Measurements from ENCODE around the gene CNOT1.
"Not testable (repeated sequence)": the region's sequence is repeated elsewhere in the genome, so short reads cannot be mapped to it uniquely, and the experiment has no call there.

The CNOT1 gene

GRCh38 chr16:58501242-58502131 is 128.1 kb downstream of the CNOT1 start:
- DNase-seq (ENCODE audit: low spot score) = peak; percentile 77

- peak; percentile 47 for DNase-seq (ENCODE audit: low spot score)
Observed at GRCh38 chr16:58500430-58501241, 129.0 kb downstream of the CNOT1 start.

GRCh38 chr16:58499615-58500351 is 129.8 kb downstream of the CNOT1 start, which contains the start of gene NDRG4:
Gene NDRG4, plus strand, starts transcription at chr16:58500143. Its CDS starts 106 bp downstream, at chr16:58500249.
- DNase-seq (ENCODE audit: low spot score) = peak; percentile 98

- no peak for DNase-seq (ENCODE audit: low spot score)
Observed at GRCh38 chr16:58499092-58499511, 130.5 kb downstream of the CNOT1 start.

- no peak for DNase-seq (ENCODE audit: low spot score)
Observed at GRCh38 chr16:58498341-58499091, 131.1 kb downstream of the CNOT1 start.

- DNase-seq (ENCODE audit: low spot score) = no peak
Observed at GRCh38 chr16:58497935-58498334, 131.7 kb downstream of the CNOT1 start.

GRCh38 chr16:58497468-58497867 is 132.2 kb downstream of the CNOT1 start:
- DNase-seq (ENCODE audit: low spot score) = no peak

- DNase-seq (ENCODE audit: low spot score) = peak; percentile 78
Observed at GRCh38 chr16:58495521-58496331, 133.9 kb downstream of the CNOT1 start.

- peak; percentile 97 for DNase-seq (ENCODE audit: low spot score)
Observed at GRCh38 chr16:58494981-58495520, 134.6 kb downstream of the CNOT1 start.

- DNase-seq (ENCODE audit: low spot score) = no peak
Observed at GRCh38 chr16:58493756-58494431, 135.7 kb downstream of the CNOT1 start.

GRCh38 chr16:58492735-58493134 is 136.9 kb downstream of the CNOT1 start:
- no peak for DNase-seq (ENCODE audit: low spot score)

GRCh38 chr16:58492066-58492465 is 137.6 kb downstream of the CNOT1 start:
- DNase-seq (ENCODE audit: low spot score) = no peak

- not testable (repeated sequence) for DNase-seq (ENCODE audit: low spot score)
Observed at GRCh38 chr16:58490539-58490938, 139.1 kb downstream of the CNOT1 start.

GRCh38 chr16:58490065-58490464 is 139.6 kb downstream of the CNOT1 start:
- no peak for DNase-seq (ENCODE audit: low spot score)

GRCh38 chr16:58488531-58488930 is 141.1 kb downstream of the CNOT1 start:
- no peak for DNase-seq (ENCODE audit: low spot score)

GRCh38 chr16:58487566-58488351 is 141.9 kb downstream of the CNOT1 start:
- DNase-seq (ENCODE audit: low spot score) = peak; percentile 92

GRCh38 chr16:58485184-58485887 is 144.3 kb downstream of the CNOT1 start:
- no peak for DNase-seq (ENCODE audit: low spot score)

- no peak for DNase-seq (ENCODE audit: low spot score)
Observed at GRCh38 chr16:58481931-58482330, 147.7 kb downstream of the CNOT1 start.
